AML-193 (cell line): ENCODE measurements around the gene COL6A5.
"Not testable (repeated sequence)": the region's sequence is repeated elsewhere in the genome, so short reads cannot be mapped to it uniquely, and the experiment has no call there.

Experiments used
- DNase-seq, 2 experiments: peaks; one replicate each; lab custom pipeline; 2025; lab: John Stamatoyannopoulos, UW

Gene COL6A5

DNA sequence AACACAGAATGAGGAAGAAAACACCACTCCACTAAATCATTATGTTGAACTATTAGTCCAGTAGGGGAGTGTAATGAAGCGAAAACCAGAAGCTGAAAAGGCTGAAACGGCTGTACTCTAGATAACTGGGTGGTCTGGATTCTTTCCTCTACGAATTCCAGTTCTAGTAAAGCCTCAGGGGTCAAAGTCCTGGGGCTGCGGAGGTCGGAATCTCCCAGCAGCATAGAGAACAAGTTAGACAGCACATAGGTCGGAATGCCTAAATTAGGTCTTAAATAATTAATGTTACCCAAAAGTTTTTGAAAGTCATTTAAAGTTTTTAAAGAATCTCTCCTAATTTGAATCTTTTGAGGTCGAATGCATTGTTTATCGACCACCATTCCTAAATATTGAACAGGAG, 102.7 kb downstream of the COL6A5 start:
- not testable (repeated sequence) for DNase-seq

DNA sequence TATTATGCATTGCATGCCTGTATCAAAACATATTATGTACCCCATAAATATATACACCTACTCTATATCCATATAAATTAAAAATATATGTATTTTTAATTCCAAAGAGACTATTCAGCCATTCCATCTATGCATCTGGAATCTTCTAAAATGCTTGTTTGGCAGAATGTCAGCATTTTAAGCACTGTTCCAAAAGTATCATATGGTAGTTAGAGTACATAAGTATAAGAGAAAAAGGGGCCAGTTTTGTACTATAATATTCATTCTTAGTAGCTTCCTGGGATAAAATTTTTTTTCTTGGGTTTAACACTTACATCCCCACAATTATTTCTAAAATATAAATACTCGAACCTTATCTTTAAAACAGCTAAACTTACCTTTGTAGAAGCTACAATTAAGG, 111.1 kb downstream of the COL6A5 start:
- no peak for DNase-seq

DNA sequence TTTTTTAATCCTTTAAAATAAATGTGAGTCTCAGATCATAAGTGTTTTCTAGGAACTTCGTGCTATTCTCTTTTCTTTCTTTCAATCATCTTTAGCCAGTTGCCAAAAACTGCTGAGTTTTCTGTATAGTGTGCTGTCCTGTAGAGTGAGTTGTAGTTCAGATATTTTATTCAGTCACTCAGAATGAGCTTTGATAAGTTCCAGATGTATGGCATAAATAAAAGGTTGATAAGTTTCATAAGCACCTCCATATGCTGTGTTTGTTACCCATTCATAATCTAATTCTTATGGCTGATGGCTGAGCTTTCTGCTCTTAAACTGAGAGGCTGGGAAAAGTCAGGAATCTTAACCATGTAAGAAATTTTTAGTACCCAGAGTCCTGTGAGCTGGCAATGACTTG, 112.2 kb downstream of the COL6A5 start:
- DNase-seq: no peak

DNA sequence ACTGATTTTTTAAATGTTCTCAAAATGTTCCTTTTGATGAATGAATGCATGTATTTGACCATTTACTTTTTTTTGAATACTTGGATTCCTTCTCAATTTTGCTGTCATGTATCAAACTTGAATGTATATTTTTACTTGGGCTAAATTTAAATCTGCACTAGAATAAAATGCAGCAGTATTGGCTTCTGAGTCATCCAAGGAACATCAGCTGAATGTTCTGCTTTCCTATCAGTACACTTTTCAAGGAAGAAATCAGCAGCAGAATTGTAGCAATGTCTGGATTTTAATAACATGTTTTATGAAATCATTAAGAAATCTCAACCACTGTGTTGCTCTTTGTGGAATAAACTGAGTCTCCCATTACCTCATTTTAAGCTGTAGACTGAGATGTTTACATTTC, 114.5 kb downstream of the COL6A5 start:
- DNase-seq: no peak

DNA sequence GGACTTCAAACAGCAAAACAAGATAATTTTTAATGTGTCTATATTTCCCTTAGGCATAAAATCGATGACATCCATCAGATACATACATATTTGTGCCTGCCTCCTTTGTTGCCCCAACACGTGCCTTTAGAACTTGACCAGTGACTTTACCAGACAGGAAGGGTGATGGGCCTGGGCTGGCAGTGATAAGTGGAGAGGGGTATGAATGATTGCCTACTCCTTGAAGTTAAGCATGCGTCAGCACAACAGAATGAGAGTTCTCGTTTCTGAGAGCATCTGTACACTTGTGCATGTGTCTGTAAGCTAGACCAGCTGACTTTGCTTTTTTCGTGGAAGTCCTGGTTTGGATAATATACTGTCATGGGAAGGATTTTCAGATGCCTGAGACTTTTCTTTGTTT, 116.6 kb downstream of the COL6A5 start:
- no peak for DNase-seq

DNA sequence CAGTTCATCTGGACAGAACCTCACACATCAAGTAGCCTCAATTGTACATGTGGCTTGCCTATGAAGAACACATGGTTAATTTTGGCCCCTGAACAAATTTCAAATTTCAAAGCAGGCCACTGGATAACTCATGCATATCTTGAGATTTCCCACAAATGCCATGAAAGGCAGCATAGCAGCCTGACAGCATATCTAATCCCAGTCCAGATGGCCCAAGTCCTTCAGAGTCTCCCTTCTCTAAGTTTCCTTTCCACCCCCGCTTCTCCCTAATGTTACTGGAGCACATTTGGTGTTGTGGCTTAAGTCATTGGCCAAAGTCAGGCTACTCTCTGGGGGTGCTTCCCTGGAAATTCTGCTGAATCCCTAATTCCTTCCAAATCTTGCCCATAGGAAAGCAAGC, 117.7 kb downstream of the COL6A5 start:
- no peak for DNase-seq

DNA sequence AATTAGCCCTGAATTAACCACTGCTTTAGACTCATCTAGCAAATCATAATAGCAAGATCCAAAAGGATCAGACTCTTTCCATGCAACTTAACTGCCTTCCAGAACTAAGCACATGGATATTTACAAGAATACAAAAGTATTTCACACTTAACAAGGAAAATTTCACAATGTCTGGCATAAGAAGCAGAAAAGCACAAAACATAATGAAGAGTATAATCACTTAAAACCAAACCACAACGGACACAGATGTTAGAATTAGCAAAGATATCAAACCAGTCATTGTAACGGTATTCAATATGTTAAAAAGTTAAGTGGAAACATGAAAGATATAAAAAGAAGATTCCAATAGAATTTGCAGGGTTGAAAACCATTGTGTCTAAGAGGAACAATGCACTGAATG, 120.0 kb downstream of the COL6A5 start:
- DNase-seq: no peak

DNA sequence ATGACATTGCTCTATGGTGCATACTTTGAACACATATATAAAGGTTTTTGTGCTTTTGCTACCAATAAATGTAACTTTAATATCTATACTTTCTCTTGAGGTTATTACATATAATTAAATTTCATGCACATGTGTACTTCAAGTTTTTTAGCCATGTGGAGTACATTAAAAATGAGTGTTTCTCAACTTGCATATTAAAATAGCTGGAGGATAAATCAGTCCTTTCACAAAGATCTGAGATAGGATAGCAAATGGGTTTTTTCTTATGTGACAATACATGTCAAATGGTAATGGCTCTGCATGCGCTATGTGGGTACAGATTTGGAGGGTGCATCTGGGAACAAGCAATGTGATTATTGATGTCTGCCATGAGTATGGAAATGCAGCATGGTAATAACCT, 122.8 kb downstream of the COL6A5 start:
- DNase-seq: no peak

DNA sequence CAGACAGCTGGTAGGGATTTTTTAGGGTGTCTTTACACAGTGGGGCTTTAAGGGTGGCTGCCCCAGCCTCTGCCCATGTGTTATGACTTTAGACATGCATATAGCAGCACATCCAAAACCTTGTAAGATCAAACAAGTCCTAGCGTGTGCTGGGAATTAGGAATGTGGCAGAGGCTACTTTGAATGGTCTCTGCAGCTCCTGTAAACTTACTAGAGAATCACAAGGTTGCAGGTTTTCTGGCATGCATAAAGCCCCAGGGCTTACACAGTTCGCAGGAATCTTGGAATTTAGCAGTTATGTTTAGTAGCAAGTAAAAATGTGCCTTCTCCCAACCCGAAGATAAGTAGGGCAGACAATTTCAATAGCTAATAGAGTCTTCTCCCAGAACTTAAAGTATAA, 124.7 kb downstream of the COL6A5 start:
- no peak for DNase-seq

DNA sequence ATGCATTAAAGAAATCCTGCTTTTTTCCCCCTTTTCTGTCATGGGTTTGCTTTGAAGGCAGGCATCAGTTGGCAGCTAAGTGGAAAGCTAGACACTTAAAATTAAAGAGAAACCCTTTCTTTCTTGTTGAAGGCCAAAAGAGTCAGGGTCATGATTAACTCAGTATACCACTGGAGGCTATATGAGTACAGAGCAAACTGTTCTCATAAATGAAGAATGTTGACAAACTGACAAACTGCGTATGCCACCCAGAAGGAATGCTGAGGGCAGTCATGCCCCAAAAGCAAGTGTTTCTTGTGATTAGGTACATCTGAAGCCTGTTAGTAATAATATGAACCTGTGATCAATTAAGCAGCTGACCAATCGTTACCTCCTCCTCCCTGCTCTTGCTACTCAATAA, 127.9 kb downstream of the COL6A5 start:
- no peak for DNase-seq

DNA sequence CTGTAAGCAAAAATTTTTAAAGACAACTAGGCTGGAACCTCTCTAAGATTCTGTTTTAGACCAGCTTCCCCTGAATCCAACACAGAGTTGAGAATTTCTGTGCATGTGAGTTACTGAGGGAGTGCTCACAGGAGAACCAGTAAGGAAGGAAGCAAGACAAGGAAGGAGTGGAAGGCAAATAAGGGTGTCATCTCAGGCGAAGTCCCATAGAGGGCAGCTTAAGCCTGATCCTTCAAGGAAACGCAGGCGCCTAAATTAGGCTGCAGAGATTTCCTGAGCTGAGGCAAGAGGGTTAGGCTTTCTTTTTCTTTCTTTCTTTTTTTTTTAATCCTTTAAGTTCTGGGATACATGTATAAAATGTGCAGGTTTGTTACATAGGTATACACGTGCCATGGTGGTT, 135.3 kb downstream of the COL6A5 start:
- peak; percentile 3 to 44 for DNase-seq

DNA sequence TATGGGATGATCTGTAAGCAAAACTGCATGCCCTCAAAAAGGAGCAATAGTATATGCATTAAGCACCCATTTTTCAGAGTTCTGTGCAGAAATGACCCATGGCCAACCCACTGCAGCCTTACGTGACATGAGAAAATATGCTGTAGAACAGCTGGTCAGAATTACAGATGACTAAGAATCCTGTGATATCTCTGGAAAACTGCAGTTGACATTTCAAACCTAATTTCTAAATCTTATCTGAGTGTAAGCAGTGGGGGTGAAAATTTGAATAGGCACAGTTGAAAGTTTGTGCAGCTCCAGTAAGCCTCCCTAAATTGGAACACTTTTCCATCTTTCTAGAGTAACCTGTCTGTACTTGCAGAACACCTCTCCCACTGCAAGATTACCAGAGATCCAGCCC, 142.8 kb downstream of the COL6A5 start:
- no peak for DNase-seq

DNA sequence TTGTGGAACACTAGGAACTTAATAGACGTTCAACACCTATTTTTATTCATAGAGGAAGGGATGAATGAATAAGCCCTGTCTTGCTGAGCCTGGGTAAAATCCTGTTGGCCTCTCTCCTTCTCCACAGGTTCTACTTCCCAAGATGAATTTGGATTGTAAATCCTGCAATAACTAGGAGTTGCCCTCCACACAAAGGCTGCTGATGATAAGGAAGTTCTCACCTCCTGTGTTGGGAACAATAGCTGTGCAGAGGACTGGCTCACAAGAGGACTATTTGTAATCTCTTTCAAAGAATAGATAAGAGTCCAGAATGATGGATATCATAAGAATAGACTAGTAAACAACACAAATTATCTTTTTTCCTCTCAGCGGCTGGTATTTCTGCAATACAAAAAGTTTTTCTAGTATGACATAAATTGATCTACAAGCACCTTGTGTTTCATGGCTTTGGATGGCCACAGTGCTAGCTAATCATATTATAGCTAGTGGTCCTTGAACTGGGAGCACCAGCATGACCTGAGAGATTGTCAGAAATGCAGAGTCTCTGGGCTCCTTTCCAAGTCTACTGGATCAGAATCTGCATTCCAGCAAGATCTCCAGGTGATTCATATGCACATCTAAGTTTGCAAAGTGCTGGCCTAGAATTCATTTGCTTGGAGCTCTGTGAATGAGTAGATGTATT, 143.4 kb downstream of the COL6A5 start:
- DNase-seq: no peak

DNA sequence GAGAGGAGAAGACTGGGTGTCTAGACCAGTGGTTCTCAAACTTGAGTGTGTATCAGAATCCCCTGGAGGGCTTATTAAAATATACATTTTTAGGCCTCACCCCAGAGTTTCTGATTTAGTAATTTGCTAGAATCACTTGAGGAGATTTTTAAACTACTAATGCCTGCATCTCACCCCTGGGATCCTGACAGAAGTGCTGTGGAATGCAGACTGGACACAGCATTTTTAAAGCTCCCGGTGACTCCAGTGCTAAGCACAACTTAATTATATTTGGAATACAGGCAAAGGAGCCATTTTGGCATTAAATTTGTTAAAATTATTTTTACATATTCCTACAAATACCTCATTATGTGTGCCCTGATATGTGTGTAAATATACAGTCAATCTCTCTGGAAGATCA, 144.8 kb downstream of the COL6A5 start:
- no peak for DNase-seq

DNA sequence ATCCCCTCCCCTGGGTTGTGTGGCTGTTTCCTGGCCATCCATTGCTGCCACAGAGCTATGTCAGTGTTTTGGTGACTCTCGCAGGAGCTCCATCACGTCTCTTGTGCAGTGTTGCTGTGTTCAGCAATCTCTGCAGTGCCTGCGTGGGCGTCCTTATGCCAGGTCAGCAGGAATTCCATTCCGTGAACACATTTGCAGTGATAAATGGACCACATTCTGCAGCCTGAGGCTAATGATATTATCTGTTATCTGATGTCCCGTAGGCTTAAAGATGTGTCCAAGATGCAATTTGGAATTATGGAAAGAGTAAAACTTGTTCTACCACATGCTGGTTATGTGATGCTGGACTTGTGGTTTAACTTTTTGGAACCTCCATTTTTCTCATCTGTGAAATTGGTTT, 146.0 kb downstream of the COL6A5 start:
- no peak for DNase-seq

DNA sequence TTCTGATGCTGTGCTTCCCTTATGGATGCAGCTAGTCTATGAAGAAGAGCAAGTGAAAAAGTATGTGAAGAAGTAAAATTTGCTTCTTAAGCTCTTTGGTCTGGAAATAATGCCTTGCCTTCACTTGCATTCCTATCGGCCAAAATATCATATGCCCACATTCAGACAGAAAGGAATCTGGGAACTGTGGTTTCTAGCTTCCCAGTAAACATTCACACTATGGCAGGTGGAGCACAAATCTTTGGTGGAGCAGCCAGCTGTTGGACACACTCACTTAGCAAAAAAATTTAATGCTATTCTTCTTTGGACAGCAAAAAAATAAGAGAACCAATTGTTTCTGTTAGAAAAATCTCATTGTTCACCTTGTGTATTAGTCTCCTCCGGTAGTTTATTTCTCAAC, 159.2 kb downstream of the COL6A5 start:
- DNase-seq: no peak

DNA sequence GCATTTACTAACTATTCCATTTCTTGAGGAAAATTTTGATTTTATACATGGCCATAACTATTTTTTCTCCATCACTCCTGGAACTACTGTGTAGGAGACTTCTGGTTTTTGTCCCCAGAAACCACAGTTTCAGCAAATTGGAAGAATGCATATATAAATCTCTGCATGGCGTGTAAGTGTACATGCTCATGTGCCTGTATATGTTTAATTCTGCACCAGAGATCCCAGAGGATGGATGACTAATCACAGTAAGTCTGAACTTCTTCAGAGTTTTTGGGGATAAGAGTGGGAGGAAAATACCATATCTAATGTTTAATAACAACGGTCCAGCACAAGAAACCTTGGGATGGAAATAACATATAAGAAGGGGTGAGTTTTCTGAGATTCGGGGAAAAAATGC, 160.6 kb downstream of the COL6A5 start:
- DNase-seq: no peak

DNA sequence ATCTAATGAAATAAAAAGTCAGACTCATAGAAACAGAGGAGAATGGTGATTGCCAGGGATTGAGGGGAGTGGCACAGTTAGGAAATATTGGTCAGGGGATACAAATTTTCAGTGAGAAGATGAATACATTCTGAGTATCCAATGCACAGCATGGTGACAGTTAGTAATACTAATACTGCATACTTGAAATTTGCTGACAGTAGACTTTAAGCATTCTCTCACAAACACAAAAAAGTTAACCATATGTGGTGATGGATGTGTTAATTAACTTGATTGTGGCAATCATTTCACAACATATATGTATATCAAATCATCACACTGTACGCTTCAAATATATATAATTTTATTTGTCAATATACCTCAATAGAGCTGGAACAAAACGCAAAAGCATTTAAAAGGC, 162.3 kb downstream of the COL6A5 start:
- DNase-seq: no peak

DNA sequence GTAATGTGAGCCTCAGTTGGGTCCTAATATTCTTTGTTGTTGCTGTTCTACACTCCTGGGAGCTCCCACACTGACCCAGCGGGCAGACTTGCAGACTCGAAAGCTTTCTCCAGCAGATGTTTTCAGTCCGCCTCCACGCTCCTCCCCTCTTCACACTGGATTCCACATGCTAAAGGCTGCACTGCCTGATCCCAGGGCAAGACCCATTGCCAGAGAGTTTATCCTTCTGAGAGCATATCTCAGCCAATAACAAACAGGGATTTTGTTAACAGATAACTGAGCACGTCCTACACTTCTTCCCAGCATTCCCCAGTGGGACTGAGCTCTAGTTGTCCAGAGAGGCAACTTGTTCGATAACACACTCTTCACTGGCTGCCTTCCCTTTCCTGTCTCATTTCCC, 163.5 kb downstream of the COL6A5 start:
- no peak for DNase-seq

DNA sequence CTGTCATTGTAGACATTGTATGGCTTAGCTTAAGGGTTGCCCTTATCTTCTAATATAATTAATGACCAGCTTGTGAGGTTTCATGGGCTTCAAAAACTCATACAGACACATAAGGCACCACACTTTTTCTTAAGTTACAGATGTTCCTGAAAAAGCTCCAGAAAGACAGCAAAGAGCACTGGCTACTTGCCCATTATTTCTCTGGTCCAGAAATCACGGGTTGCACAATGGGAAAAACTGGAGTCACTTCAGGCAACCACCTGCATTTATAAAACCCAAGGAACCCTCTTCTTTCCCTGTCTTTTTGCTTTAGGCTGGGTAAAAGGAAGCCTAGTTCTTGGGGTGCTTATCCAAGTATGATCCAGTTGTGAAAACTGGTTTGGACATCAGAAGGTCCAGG, 169.2 kb downstream of the COL6A5 start:
- DNase-seq: no peak

DNA sequence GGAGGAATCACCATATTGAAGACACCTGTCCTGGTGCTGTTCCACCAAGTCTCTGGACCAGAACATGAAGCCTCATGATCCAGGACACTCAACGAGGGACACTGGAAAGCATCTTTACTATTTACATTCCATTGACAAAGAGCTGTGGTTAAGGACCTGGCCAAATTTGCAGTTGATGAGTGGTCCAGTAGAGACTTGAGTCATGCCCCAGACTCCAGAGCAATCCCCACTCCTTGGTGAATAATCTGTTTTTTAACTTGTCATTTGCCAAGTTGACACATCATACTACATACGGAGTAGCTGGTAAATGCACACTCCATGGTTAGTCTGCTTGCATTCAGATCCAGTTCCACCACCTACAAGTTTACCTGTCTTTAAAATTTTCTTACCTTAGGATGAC, 170.3 kb downstream of the COL6A5 start:
- no peak for DNase-seq

DNA sequence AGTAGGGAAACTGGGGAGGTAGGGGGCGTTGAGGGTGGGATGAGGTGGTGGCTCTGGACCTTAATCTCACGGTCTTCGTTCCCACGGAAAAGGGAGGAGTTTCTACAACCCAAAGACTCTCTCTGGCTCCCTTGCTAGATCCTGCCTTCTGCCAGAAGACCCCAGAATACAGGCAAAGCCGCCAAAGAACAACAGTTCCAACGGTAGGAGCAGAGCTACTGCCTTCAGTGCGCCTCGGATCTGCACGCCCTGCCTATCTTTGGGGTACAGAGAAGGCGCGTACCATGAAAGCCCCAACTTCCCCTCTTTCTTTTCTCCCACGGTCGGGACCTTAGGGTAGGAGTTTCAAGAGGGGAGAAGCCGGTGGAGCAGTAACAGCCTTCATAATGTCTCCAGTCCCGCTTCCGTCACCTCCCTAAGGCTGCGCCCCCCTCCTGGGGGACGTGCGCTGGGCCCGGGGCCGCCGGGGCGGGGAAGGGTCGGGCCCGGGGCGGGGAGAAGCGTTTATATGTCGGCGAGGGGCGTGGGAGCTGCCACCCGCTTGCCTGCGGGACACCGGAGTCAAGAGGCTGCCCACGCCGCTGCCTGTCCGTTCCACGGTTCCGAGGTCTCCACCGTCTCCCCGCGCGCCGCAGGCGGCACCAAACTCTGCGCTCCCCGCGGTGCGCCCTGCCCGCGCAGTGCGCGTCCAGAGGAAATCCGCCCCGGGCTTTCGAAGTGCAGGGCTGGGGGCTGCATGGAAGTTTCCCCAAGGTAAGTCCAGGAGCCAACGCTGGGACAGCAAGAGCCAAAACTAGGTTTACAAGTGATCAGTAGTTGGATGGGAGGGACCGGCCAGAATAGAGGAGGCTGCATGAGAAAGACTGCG, 171.4 kb downstream of the COL6A5 start, which contains the start of gene COL6A6:
COL6A6 (plus strand) TSS at position 533 of the 868 bp plus-strand sequence. CDS start 43,188 bp downstream, outside the sequence.
- no peak for DNase-seq

DNA sequence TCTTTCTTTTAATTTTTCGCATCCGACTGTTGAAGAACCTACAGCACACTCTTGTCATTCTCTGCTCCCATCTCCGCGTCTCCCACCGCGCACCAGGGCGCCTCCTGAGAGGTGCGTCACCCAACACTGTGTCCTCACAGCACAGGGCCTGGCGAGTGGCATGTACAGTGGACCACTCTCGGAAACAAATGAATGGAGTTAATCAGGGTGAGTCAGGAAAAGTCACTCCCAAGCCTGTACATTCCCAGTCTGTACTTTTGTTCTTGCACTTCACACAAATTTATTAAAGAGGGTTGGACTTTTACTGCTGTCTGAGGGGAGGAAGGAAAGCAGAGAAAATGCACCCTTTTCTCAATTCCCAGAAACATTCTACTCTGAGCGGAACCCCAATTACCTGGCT, 172.1 kb downstream of the COL6A5 start:
- no peak for DNase-seq

DNA sequence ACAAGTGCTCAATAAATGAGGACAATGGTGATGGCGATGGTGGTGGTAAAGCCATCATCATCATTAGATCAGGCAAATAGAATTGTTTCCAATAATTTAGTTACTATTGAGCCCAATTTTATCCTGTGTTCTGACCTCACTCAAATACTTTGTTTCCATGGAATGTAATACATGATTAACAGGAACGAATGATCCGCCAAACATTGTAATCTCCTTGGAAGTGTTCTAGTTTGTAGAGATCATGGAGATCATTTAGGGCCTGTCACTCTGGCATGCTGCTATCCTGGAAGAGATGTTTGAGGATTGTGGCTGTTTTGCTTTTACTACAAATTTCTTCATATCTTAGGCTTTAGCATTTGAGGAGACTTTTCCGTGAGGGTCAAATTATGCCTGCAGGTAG, 174.3 kb downstream of the COL6A5 start:
- no peak for DNase-seq
